Kidney capillary endothelial cell (primary cell): Measurements from ENCODE around the gene TPK1.

ENCODE experiments used
- DNase-seq: peaks from one replicate; pipeline ENCODE4 v3.0.0-alpha.2; 2018; ENCODE audit warnings: low spot score

The TPK1 gene

DNA sequence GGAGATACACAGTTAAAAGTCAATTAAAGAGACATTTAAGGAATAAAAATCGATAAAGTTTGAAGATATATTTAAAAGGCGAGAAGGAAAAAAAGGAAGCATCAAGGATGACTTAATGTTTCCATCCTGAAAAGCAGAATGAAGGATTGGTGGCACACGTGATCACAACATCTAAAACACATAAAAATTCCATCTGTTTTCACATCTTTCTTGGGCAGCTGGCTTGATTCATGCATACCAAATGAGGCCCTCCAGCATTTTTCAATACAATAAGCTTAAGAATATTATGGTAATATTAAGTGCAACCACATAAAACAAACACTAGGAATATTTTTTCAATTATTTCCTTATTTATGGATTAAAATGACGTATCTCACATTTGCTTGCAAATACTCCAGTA lies 112.6 kb downstream of the TPK1 start:
- DNase-seq = no peak

DNA sequence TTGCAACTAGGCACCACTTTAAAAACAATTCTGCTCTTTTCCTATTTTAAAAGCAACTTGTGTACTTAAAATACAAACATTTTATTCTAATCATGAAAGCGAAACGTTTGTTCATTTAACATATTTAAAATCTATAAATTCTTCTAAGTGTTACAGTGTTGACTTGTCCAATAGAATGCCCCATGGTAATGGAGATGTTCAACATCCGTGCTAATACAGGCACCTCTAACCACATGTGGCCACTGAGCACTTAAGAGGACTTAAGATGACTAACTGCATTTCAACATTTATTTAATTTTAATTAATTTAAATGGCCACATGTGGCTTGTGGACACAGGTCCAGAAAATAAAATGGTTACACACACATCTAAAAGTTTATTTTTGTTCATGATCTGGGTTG lies 115.1 kb downstream of the TPK1 start:
- DNase-seq = no peak

DNA sequence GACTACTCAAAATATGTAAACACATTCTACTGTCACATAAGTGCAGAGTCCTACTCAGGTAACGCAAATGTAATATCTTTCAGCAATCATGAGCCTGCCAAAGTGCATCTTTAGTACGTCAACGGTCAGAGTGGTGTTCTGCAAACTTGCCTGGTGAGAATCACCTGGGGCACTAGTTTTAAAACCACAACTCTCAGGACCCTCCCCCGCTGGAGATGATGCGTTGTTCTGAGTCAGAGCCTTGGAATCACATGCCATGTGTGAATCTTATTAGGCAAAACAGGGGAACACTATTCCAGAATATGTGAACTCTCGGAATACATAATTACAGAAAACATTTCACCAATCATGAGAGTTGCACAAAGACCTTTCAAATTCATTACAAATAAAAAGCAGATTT lies 115.7 kb downstream of the TPK1 start:
- no peak for DNase-seq

DNA sequence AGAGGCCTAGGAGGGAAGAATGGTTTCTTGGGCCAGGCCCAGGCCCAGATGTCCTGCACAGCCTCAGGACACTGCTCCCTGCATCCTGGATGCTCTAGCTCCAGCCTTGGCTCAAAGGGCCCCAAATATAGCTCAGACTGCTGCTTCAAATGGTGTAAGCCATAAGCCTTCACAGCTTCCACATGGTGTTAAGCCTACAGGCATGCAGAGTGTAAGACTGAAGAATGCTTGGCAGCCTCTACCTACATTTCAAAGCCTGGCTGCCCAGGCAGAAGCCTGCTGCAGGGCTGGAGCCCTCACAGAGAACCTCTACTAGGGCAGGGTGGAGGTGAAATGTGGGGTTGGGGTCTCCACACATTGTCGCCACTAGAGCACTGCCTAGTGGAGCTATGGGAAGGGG lies 118.1 kb downstream of the TPK1 start:
- DNase-seq = no peak

DNA sequence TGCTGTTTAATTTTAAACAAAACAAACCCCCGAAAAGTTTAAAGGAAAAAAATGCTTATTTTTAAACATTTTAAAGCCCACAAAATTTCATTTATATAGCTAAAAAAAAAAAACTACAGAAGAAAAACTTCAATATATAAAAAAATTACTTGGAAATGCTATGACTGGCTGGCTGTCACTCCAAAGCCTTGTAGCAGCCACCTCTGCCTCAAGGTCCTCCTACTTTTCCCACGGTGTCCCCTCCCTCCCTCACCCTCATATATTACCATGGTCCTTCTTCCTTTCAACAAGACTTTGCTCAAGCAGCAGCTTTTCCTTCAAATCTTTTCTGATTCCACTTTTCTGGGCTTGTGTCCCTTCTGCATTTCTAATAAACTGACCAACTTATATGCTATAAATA lies 122.0 kb downstream of the TPK1 start:
- no peak for DNase-seq

DNA sequence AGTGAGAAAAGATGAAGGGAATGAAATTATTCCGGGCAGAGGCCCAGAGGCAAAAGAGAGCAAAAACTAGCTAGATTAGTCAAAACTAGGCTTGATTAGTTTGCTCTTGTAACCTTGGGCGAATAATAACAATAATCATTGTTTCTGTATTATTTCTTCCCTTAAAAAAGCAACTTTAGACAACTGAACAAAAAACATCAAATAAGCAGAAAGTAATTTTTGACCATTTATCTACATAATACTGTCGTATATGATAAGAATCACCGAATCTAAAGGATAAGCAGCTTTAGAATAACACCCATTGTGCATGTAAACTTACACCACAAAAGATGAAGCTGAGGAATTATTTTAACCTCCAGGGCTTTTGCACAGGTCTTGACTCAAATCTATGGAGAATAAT lies 125.1 kb downstream of the TPK1 start:
- no peak for DNase-seq

DNA sequence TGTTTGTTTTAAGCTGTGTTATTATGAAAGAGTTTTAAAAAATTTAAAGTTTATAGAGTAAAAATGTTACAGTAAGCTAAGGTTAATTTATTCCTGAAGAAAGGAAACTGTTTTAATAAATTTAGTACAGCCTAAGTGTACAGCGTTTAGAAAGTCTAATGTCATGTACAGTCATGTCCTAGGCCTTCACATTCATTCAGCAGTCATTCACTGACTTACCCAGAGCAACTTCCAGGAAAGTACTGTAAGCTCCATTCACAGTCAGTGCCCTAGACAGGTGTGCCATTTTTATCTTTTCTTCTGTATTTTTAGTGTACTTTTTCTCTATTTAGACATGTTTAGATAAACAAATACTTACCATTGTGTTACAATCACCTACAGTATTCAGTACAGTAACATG lies 126.8 kb downstream of the TPK1 start:
- no peak for DNase-seq

DNA sequence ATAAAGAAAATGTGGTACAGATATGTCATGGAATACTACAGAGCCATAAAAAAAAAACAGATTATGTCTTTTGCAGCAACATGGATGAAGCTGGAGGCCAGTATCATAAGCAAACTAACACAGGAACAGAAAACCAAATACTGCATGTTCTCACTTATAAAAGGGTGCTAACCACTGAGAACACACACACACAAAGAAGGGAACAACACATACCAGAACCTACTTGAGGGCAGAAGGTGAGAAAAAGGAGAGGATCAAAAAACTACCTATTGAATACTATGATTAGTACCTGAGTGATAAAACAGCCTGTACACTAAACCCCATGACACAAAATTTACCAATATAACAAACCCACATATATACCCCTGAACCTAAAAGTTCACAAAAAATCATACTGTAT lies 144.6 kb downstream of the TPK1 start:
- DNase-seq = no peak

DNA sequence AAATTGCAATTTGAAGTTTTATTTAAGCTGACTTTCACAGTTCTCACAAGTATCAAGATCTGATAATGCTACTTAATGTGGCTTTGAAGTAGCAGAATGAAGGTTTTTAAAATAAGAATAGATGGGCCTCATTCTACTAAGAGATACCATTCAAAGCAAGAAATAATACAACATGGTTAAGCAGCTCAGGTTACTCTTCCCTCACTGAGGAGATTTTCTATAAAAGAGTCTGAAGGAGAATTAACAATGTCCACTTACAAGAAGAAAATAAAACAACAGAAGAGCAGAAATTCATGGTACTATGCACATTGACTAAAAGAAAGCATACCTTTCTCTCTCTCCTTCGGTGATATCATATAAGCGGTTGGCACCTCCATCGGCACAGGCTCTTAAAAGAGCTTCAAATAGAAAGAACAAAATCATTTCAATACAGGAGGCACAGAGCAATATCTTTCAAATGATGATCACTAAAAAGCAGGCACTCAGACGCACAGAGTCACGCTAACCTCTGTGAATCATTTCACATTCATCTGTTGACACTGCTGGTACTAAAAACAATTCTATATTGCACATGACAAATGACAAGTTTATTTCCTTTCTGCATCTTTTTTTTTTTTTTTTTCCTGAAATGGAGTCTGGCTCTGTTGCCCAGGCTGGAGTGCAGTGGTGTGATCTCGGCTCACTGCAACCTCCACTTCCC lies 153.1 kb downstream of the TPK1 start:
- no peak for DNase-seq

DNA sequence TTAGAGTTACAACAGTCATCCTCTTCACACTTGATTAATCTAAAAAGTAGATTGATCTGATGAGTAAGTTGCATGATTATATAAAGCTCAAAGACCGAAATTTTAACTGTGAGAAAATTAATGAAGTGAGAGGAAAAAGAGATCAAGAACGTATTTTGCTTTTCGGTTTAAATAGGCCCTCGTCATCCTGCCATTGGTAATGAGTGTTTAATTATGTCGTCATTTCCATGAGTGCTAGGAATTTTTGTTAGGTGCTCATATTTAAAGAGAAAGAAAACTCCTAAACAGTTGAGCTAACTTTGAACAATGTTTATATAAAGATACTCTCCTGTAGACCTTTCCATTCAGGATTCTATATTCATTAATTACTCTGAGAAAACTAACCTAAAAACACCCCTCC lies 159.4 kb downstream of the TPK1 start:
- DNase-seq = no peak

DNA sequence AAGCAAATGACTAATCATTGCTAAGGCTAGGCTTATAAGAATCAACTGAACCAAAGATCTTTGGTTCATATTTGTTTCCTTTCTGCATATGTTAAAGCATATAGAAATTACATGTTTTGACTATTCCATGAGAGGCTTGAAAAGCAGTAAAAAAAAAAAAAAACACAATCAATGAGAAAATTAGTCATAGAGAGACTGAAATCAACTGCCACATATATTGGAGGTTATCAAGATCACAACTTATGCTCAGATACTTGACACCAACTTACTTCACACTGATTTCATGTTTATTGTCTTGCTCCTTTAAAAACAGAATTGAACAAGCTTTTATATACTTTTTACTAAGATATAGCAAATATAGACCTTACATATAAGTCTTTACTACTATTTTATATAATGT lies 161.3 kb downstream of the TPK1 start:
- DNase-seq = no peak

DNA sequence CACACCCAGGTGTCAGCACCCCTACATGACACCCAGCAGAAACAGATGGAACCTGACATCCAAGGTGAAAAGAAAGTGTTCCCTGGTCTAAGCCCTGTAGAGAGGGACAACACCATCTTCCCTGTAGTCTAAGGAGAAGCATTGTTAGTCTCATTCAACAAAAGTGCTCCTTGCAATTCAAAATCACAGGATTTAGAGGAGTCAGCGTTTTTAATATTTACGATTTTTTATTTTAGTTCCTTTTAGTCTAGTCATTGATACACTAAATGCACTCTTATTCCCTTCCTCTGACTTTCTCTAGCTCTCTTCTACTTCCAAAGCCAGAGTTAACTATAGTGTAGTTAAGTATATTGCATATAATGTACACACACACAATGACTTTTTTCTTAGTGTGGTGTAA lies 163.0 kb downstream of the TPK1 start:
- no peak for DNase-seq

DNA sequence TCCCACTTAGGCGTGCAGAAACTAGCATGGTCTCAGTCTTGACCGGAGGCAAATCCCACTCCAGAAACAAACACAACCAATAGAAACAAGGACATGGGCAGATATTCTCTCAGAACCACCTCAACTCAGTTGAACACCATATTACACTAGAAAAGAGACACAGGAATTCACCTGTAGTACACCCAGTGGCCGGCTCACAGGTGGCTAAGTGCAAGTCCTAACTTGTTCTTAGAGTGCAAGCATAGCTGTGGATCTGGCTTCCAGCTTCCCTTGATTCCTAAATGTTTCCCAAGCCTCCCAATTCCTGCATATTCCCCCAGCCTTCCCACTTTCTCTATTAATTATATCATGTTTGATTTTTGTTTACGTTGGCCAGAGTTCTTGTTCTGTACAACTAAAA lies 164.4 kb downstream of the TPK1 start:
- no peak for DNase-seq

DNA sequence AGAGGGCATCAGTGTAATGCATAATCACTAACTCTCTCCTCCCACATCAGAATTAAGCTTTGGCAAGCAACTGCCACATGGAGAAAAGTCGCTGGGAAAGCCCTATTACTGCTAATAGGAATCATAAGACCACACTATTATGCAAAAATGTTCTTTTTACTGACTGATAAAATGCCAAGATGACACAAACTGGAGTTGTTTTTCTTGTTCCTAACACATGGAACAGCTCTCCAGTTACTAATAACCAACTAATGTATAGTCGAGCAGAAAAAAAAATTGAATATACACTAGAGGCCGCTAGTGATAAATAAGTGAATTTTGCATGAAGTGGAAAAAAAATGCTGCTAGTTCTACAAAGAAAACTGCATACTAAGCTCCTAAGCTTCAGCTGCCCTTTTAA lies 165.6 kb downstream of the TPK1 start:
- peak; percentile 5 for DNase-seq

DNA sequence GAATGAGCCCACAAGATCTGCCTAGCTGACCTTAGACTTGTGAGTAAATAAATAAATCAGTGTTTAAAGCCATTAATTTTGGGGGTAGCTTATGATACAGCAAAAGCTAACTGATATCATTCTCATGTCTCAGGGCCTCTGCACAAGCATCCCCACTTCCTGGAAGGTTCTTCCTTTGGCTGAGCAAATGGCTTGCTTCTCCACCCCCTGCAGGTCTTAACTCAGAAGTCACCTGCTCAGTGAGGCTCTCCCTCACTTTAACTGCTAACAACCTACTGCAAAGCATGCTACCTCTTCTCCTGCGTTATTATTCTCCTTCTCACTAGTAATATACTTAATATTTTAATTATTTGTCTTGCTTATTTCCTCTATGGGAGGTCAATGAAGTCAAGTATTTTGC lies 167.3 kb downstream of the TPK1 start:
- no peak for DNase-seq

DNA sequence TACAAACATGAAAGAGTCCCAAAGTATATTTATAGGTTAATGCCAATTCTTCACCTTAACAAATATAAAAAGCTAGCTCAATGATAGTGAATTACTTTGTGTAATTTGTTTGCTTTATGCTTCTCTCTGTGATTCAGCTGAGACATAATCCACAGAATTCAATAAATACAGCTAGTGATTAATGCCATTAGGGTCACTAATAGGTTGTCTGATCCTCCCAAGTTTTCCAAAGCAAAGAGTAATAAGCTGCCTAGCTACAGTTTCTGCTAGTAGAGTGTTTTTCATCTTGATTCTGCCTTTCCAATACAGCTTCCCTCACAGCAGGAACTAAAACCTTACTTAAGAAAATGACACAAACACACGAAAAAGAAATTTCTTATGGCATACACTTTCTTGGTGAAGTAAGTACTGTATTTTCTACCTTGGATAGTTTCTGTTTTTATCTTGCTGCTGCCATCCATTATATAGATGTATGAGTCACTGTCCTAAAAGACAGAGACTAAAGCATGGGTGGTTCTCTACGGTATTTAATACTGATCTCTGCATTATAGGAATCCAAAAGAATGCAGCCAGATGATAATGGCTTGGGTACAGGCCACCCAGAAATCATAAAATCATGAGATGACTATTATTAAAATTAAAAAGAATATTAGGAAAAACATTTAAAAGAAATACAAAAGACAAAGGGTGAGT lies 170.0 kb downstream of the TPK1 start:
- no peak for DNase-seq

DNA sequence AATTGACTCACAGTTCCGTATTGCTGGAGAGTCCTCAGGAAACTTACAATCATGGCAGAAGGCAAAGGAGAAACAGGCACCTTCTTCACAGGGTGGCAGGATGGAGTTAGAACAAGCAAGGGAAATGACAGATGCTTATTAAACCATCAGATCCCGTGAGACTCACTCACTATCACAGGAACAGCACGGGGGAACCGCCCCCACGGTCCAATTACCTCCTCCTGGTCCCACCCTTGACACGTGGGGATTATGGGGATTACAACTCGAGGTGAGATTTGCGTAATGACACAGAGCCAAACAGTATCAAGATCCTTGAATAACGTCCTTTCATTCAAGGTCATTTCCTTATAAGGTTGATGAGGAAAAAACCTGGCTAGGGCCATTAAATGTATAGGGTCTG lies 176.6 kb downstream of the TPK1 start:
- DNase-seq = no peak

DNA sequence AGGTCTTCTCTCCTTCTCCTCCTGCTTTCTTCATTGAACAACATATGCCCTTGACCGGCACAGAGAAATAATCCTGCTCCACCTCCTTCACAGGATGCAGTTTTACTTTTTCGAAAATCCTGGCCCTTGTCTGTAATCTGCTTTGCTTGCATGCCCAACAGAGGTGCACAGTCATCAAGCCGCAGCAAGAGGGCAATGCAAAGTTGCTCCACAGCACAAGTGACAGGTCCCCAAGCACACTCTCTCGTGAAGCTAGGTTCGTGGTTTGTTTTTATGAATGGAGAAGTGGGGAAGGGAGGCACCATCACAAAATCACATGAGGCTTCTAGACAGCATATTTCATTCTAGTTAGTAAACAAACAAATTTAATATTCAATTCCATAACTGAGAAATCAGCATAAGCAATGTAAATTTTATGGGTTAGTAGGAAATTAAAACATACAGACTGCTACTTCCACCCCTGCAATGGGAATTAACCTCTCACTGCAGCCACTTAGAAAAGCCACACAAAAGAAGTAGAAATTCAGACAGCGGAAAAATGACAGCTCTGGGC lies 178.8 kb downstream of the TPK1 start:
- no peak for DNase-seq

DNA sequence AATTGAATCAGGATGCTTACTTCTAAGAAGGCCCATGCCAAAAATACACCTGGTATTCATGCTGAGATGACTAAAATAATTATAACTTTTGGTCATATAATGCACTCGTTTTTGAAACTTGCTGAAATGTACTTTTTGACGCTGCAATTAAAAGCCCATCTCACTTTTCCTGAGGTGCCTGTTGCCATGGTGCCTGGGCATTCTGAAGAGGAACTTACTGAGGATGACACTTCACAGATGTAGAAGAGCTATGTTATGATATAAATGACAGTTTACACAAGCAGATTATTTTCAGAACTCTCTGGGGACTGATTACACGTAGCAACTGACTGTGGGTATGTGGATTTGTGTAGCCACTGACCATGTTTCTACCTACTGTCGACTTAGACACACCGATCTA lies 182.4 kb downstream of the TPK1 start:
- DNase-seq = no peak

DNA sequence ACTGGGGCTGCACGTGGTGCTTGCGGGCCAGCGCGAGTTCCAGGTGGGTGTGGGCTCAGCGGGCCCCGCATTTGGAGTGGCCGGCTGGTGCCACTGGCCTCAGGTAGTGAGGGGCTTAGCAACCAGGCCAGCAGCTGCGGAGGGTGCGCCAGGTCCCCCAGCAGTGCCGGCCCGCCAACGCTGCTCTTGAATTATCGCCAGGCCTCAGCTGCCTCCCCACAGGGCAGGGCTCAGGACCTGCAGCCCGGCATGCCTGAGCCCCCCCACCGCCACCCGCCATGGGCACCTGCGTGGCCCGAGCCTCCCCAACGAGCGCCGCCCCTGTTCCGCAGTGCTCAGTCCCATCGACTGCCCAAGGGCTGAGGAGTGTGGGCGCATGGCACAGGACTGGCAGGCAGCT lies 185.4 kb downstream of the TPK1 start:
- no peak for DNase-seq

DNA sequence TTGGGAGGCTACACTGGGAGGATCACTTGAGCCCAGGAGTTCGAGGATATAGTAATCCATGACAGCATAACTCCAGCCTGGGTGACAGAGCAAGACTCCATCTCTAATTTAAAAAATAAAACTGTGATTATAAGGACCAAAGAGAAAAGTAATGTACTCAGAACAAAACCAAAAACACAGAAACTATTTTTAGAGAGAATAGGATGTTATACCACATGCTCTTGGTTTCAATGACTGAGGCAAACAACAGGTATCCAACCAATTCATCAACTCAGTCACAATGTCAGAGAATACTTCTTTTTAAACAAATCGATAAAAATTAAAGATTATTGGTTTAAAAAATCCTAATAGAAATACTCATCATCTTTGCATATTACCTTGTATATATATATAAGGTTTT lies 186.7 kb downstream of the TPK1 start:
- no peak for DNase-seq

DNA sequence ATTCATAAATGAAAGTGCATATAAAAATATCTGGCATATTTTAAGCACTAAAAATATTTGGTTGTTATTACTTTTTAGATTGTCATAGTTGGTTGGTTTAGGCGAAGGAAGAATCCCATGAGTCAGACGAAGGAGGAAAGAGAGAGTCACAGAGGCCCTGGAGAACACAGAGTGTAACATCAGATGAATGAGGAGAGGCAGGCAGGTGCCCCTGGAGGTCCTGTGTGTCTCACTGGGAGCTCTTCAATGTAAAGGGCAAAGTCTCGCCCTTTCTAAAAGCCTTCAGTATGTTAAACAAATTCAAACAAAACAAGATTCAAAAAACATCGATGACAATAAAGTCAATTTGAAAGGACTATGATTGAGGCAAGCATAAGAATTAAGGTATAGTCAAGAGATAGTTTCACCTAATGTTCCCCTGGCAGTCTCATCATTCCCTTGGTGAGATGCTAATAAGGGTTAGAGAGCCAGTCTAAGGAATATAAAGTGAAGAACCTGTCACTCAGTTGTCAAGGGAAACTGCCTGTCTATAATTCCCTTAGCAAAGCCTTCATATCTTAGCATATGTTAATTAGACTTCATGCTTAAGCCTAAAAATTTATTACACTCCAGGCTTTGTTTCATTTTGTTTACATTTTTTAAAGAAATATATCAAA lies 194.3 kb downstream of the TPK1 start:
- DNase-seq = no peak

DNA sequence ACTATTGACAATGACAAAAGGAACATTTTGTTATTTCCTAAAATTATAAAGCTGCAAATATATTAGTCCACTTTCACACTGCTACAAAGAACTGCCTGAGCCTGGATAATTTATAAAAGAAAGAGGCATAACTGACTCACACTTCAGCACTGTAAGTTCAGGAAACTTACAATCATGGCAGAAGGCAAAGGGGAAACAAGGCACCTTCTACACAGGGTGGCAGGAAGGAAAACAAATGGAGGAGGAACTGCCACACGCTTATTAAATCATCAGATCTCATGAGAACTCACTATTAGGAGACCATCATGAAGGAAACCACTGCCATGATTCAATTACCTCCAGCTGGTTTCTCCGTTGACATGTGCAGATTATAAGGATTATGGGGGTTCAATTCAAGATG lies 203.1 kb downstream of the TPK1 start:
- peak; percentile 26 for DNase-seq
